Vagina (tissue), 2 donors: ENCODE results near the gene HBEGF. TPM values are rescaled to one million over a fixed set of nuclear protein-coding genes. Genes with fewer than 3 reads are reported as not detected.

Experiments used
- DNase-seq, 2 donors: peaks; one replicate each; pipeline ENCODE4 v3.0.0-alpha.2; 2017; ENCODE audit errors: extremely low spot score in 2 of 2
- H3K27ac ChIP-seq: fragments of 200-600 bp; sonication (generic); one replicate; pipeline ENCODE4 v1.5.1; 2019
- H3K27me3 ChIP-seq: fragments of 200-600 bp; sonication (generic); one replicate; pipeline ENCODE4 v1.5.1; 2019
- H3K36me3 ChIP-seq, 2 donors: fragments of 200-600 bp; sonication (generic); one replicate each; pipeline ENCODE4 v1.5.1; 2017 to 2019
- H3K4me1 ChIP-seq: fragments of 200-600 bp; sonication (generic); one replicate; pipeline ENCODE4 v1.5.1; 2019
- H3K4me3 ChIP-seq, 2 donors: fragments of 200-600 bp; sonication (generic); 1 replicate in 1 of 2; 2 replicates in 1 of 2; pipeline ENCODE4 v1.5.1; 2016 to 2019
- H3K9me3 ChIP-seq: fragments of 200-600 bp; sonication (generic); one replicate; pipeline ENCODE4 v1.5.1; 2019
- CTCF ChIP-seq, 3 experiments: fragments of 450-650 bp in 2 of 3; fragments of 200-600 bp in 1 of 3; sonication (generic) in 1 of 3; IDR thresholded peaks; one replicate each; pipeline ENCODE4 v1.5.1; 2017 to 2019; ENCODE audit warnings: antibody characterized with exemption in 3 of 3, mild to moderate bottlenecking in 2 of 3, moderate library complexity in 2 of 3
- POLR2A ChIP-seq, 2 donors: fragments of 450-650 bp; IDR thresholded peaks; one replicate each; pipeline ENCODE4 v1.6.1; 2017; ENCODE audit warnings: antibody characterized with exemption in 2 of 2, mild to moderate bottlenecking in 2 of 2, moderate library complexity in 2 of 2
- POLR2AphosphoS5 ChIP-seq, 2 donors: sonication (generic); formaldehyde crosslinking; IDR thresholded peaks; one replicate each; pipeline ENCODE4 v1.9.0; 2017; ENCODE audit warnings: antibody characterized with exemption in 2 of 2, mild to moderate bottlenecking in 2 of 2, low read depth in 1 of 2; ENCODE audit not compliant: insufficient read depth in 1 of 2
- intact Hi-C: fragments of 100-400 bp; cut with DNase I; formaldehyde crosslinking; loops from one replicate; pipeline ENCODE4 v1.15.1; 2023
- total RNA-seq: library from RNA; depleted of rRNA; stranded (reverse); fragments of >200 nt; gene quantifications from one replicate; pipeline ENCODE4 v1.2.3, GENCODE V29; 2016

The HBEGF gene
- total RNA-seq, 1 donor from 2014 or later: 16.2 TPM

GRCh38 chr5:140338908-140339307, 7.5 kb downstream of the HBEGF start:
- intact Hi-C loops: no loop called here
- no peaks in the 10 kb centered on the region for H3K9me3 ChIP-seq
- no peak overlapping the region for H3K4me3 ChIP-seq
- DNase-seq: no peak
- no peak overlapping the region for H3K27ac ChIP-seq
- no peak for TF ChIP-seq POLR2A (IDR thresholded peaks at IDR 0.05)
- no peak for TF ChIP-seq POLR2AphosphoS5 (IDR thresholded peaks at IDR 0.05; ENCODE audit: insufficient read depth in 1 of 2, low read depth in 1 of 2)
- no peak for TF ChIP-seq CTCF (IDR thresholded peaks at IDR 0.05)
- H3K4me1 ChIP-seq: peaks cover 15% of the 10 kb centered on the region
- H3K36me3 ChIP-seq: peaks cover 0 to 8% of the 10 kb centered on the region in 2 donors
- H3K27me3 ChIP-seq: no peaks in the 10 kb centered on the region

GRCh38 chr5:140338336-140338735, 8.1 kb downstream of the HBEGF start:
- H3K36me3 ChIP-seq: peaks cover 0 to 9% of the 10 kb centered on the region in 2 donors

GRCh38 chr5:140337880-140338279, 8.5 kb downstream of the HBEGF start:
- H3K4me1 ChIP-seq: peaks cover 15% of the 10 kb centered on the region
- intact Hi-C loops: no loop called here
- H3K36me3 ChIP-seq: peaks cover 0 to 9% of the 10 kb centered on the region in 2 donors
- peak overlapping the region; percentile 62 for H3K27ac ChIP-seq
- TF ChIP-seq POLR2AphosphoS5 (IDR thresholded peaks at IDR 0.05; ENCODE audit: insufficient read depth in 1 of 2, low read depth in 1 of 2) (no peak), CTCF (IDR thresholded peaks at IDR 0.05) (no peak), POLR2A (IDR thresholded peaks at IDR 0.05) (no peak)
- H3K9me3 ChIP-seq: no peaks in the 10 kb centered on the region
- no peak overlapping the region for H3K4me3 ChIP-seq
- H3K27me3 ChIP-seq: no peaks in the 10 kb centered on the region
- no peak for DNase-seq

More at GRCh38 chr5:140338336-140338735, 8.1 kb downstream of the HBEGF start:
- Histone ChIP-seq H3K9me3 (no peaks in the 10 kb centered on the region), H3K4me3 (no peak overlapping the region), H3K27me3 (no peaks in the 10 kb centered on the region), H3K4me1 (peaks cover 15% of the 10 kb centered on the region), H3K27ac (no peak overlapping the region)
- intact Hi-C loops: no loop called here
- TF ChIP-seq POLR2AphosphoS5 (IDR thresholded peaks at IDR 0.05; ENCODE audit: insufficient read depth in 1 of 2, low read depth in 1 of 2) (no peak), POLR2A (IDR thresholded peaks at IDR 0.05) (no peak), CTCF (IDR thresholded peaks at IDR 0.05) (no peak)
- DNase-seq: no peak

- Histone ChIP-seq H3K4me1 (peaks cover 10% of the 10 kb centered on the region), H3K4me3 (no peak overlapping the region), H3K27ac (peak overlapping the region; percentile 62), H3K27me3 (no peaks in the 10 kb centered on the region), H3K9me3 (no peaks in the 10 kb centered on the region), H3K36me3 (peaks cover 0 to 9% of the 10 kb centered on the region in 2 donors)
- DNase-seq: no peak
- peak; percentile 30 to 32 for TF ChIP-seq POLR2AphosphoS5 (IDR thresholded peaks at IDR 0.05; ENCODE audit: insufficient read depth in 1 of 2, low read depth in 1 of 2)
- TF ChIP-seq CTCF (IDR thresholded peaks at IDR 0.05): no peak
- intact Hi-C loops: no loop called here
Observed at GRCh38 chr5:140336388-140336787, 10.0 kb downstream of the HBEGF start.

GRCh38 chr5:140331638-140332037, 14.8 kb downstream of the HBEGF start:
- intact Hi-C loops: no loop called here
- H3K4me1 ChIP-seq: no peaks in the 10 kb centered on the region
- peaks cover 0 to 9% of the 10 kb centered on the region in 2 donors for H3K36me3 ChIP-seq
- no peak overlapping the region for H3K27ac ChIP-seq
- no peak overlapping the region for H3K4me3 ChIP-seq
- no peaks in the 10 kb centered on the region for H3K27me3 ChIP-seq
- DNase-seq: no peak
- TF ChIP-seq POLR2A (IDR thresholded peaks at IDR 0.05) (no peak), CTCF (IDR thresholded peaks at IDR 0.05) (no peak), POLR2AphosphoS5 (IDR thresholded peaks at IDR 0.05; ENCODE audit: insufficient read depth in 1 of 2, low read depth in 1 of 2) (no peak)
- no peaks in the 10 kb centered on the region for H3K9me3 ChIP-seq
